ENCODE results near the gene RPAP3.

RPAP3 gene

GRCh38 chr12:47743311-47743860 is 37.6 kb upstream of the RPAP3 start:
- no peak for DNase-seq (ENCODE audit: low read depth, low spot score)

- DNase-seq (ENCODE audit: low read depth, low spot score): no peak
These were observed 36.5 kb upstream of the RPAP3 start for GRCh38 chr12:47742253-47742825.

- no peak for DNase-seq (ENCODE audit: low read depth, low spot score)
These were observed 35.5 kb upstream of the RPAP3 start for GRCh38 chr12:47741340-47741703.

DNA sequence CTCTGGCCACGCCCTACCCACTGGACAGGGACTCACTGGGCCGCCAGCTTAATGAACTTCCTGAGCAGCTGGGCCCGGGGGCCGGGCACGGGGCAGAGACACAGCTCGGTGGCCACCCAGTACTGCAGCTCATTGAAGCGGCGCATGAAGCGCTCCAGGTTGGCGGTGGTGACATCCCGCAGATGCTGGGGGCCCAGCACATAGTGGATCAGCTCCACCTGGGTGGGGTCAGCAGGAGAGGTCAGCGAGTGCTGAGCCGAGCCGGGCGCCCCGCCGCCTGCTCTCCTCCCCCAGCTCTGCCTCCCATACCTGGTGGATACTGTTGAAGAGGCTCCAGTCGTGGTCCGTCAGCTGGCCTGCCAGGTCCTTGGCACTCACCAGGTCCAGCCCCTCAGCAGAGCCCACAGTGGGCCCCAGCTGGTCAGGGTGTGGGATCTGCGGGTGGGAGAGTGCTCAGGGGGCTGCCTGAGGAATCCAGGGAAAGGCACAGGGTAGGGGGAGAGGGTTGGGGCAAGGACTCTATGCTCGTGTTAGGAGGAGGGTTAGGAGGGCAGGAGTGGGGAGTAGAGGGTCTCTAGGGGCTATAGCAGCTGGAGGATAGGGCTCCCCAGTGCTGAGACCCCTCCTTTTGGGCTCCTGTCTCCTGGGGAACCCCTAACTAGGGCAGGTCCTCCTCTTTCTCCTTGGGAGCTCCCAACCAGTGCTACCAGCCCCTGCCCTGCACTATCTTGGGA is 34.9 kb upstream of the RPAP3 start:
- no peak for DNase-seq (ENCODE audit: low read depth, low spot score)

GRCh38 chr12:47739979-47740378 is 34.1 kb upstream of the RPAP3 start:
- no peak for DNase-seq (ENCODE audit: low read depth, low spot score)

DNA sequence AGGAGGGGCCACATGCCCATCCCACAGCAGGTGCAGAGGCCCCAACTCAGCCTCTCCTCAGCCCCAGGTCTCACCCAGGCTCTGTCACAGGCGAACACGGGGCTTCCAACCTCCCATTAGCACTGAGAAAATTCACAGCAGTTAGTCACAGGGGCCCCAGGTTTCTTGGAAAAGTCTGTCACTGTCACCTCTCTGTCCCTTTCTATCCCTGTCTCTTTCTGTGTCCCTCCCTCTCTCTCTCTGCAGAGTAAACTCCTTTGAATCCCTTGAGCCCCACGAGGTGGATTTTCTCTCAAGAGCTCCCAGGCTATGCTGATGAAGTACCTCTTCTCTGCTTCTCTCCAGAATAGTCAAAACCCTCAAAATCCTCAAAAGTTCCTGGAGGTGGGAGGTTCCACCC is 33.5 kb upstream of the RPAP3 start:
- no peak for DNase-seq (ENCODE audit: low read depth, low spot score)

- DNase-seq (ENCODE audit: low read depth, low spot score): no peak
These were observed 32.2 kb upstream of the RPAP3 start for GRCh38 chr12:47737936-47738594.

- peak; percentile 88 for DNase-seq (ENCODE audit: low read depth, low spot score)
These were observed 31.2 kb upstream of the RPAP3 start for GRCh38 chr12:47736877-47737676.

DNA sequence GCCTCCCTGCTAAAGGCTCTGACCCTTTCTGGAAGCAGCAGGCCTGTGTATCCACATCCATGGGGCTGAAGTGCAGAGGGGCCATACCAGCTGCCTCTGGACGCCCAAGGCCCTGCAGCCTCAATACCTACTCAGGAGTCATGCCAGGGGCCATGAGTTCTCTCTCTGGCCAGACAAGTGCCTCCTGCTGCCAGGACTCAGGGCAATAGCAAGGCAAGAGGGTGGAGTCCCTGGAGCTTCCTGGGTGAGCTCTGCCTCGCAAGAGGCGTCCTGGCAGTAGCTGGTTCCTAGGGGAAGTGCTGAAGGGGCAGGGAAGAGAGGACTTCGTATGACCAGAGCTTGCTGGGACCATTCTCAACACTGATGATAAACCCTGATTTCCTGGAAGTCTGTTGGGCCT is 30.4 kb upstream of the RPAP3 start:
- no peak for DNase-seq (ENCODE audit: low read depth, low spot score)

DNA sequence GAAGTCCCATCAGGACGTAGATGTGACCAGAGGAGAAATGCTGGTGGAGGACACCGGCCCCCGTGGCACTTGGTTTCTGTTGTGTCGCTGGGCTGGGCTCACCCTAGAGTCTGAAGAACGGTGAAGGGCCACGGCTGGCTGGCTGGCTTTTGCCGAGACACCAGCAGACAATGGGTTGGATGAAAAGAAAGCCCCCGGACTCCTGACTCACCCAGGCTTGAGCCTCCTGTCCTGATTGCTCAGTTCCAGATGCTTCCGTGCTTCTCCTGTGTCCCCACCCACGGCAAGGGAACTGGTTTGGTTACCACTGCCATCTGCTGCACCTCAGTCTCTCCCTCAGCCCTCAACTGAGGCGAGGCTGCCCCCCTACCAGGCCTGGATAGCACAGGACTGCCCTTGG is 29.8 kb upstream of the RPAP3 start:
- no peak for DNase-seq (ENCODE audit: low read depth, low spot score)

DNA sequence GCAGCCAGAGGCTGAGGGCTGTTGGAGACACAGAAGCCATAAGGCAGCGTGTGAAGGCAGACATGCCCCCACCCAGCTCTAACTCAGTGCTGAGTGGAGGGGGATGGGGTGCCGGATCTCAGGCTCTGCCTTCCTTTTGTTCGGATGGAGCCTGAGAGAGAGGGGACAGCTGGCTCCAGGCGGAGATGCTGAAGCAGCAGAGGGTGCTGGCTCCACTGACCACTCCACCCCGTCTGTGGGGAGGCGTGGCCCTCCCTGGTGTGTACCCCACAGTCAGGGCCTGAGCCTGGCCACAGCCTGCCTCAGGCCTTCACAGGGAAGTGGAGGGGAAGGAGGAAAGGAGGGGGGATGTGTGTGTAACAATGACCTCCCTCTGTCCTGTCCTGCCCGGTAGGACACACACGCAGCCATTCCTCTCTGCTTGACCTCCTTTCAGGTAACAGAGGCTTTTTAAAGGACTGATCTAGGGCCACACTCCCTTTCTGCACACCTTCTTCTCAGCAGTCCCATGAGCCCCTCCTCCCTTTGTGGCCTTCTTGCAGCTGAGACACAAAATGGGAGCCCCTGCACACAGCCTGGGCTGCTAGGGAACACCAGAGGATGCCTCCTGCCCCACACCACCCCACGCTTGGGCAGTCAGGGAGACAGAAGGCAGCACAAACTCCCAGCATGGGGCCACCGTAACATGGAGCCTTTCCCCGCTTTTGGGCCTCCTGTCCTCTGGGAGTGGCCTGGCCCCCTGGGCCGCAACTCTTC is 29.1 kb upstream of the RPAP3 start:
- DNase-seq (ENCODE audit: low read depth, low spot score): no peak

DNA sequence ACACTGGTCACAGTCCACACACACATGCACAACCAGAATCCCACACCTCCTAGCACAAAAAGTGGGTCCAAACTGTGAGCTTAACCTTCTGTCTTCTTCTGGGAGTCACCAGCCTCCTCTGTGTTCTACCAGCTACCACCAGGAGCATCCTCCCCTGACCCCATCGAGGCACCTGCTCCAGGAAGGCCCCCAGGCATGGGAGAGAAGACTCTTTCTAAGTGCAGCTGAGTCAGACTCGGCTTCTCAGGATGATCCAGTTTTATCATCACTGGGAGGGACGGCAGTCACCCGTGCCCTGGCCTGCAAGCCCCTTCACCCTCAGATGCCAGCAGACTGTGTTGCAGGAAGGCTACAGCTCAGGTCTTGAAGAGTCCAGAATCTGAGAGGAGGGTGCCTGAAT is 27.3 kb upstream of the RPAP3 start:
- DNase-seq (ENCODE audit: low read depth, low spot score): no peak

DNA sequence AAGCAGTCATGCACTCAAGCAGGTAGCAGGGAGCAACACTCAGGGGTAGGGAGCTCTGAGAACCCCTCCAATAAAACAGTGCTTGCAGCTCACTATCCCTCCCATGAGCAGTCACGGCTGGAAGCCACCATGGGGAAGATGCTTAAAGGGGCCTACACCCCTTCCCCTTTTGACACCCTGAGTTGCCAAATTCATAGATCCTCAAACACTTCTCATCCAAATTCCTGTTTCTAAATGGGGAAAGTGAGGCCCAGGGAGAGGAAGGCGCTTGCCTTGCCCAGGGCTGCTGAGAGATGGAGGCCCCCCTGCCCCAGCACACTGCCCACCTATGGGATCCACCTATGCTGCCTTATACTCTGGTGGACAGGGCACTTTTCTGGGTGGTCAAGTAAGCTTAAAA is 26.7 kb upstream of the RPAP3 start:
- DNase-seq (ENCODE audit: low read depth, low spot score): no peak

DNA sequence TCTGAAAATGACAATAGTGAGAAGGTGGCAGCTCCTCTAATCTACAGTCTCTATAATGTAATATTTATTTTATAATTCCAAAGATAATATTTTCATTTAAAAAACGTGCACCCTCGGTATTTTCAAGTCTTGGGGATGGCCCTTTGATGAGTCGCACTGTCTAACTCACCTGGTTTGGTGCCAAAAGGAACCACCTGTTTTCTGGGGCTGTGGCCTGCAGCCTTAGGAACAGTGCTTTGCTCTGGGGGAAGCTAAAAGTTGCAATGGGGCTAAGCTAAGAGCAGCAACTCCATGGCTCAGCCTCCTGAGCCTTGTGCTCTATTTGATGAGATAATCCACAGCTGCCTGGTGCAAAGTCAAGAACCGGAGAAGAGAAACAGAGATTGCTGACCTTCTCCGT is 25.9 kb upstream of the RPAP3 start:
- no peak for DNase-seq (ENCODE audit: low read depth, low spot score)

- DNase-seq (ENCODE audit: low read depth, low spot score): no peak
These were observed 24.5 kb upstream of the RPAP3 start for GRCh38 chr12:47730341-47730744.

DNA sequence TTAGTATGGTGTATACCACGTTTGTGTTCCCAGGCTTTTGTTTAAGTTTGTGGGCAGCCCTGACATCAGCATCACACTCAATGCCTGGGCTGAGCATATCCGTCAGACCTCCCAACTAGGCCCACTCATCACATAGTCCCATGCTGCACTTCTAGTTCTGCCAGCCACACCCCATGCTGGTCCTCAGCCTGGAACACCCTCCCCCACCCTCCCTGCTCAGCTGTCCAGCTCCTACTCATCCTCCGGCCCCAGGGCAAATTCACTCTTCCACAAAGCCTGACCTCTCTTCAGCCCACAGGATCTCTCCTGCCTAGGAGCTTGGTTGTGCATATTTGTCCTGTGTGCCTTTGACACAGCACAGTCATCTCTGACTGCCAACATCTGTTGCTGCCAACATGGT is 23.4 kb upstream of the RPAP3 start:
- no peak for DNase-seq (ENCODE audit: low read depth, low spot score)

GRCh38 chr12:47725893-47726292 is 20.1 kb upstream of the RPAP3 start:
- no peak for DNase-seq (ENCODE audit: low read depth, low spot score)

GRCh38 chr12:47725091-47725772 is 19.4 kb upstream of the RPAP3 start, which contains the start of gene ENDOU:
ENDOU (minus strand) TSS chr12:47725490; CDS start chr12:47725413, 77 bp downstream.
- DNase-seq (ENCODE audit: low read depth, low spot score): no peak

GRCh38 chr12:47722941-47723631 is 17.3 kb upstream of the RPAP3 start:
- no peak for DNase-seq (ENCODE audit: low read depth, low spot score)
